ENCODE data around the gene SPAG4.

- TF ChIP-seq, protein P1, sequence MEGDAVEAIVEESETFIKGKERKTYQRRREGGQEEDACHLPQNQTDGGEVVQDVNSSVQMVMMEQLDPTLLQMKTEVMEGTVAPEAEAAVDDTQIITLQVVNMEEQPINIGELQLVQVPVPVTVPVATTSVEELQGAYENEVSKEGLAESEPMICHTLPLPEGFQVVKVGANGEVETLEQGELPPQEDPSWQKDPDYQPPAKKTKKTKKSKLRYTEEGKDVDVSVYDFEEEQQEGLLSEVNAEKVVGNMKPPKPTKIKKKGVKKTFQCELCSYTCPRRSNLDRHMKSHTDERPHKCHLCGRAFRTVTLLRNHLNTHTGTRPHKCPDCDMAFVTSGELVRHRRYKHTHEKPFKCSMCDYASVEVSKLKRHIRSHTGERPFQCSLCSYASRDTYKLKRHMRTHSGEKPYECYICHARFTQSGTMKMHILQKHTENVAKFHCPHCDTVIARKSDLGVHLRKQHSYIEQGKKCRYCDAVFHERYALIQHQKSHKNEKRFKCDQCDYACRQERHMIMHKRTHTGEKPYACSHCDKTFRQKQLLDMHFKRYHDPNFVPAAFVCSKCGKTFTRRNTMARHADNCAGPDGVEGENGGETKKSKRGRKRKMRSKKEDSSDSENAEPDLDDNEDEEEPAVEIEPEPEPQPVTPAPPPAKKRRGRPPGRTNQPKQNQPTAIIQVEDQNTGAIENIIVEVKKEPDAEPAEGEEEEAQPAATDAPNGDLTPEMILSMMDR (IDR thresholded peaks at IDR 0.05): no peak
- TF ChIP-seq POLR2A (IDR thresholded peaks at IDR 0.05): no peak
These were observed 23.2 kb upstream of the SPAG4 start for GRCh38 chr20:35592339-35592974.
